Keratinocyte (primary cell): ENCODE measurements around the gene PROC. TPM values are rescaled to one million over a fixed set of nuclear protein-coding genes. Genes with fewer than 3 reads are reported as not detected.

Experiments used
- DNase-seq: peaks from one replicate; pipeline ENCODE4 v3.0.0-alpha.2; 2011; ENCODE audit warnings: low read depth, missing footprints, low spot score
- FAIRE-seq: peaks from 2 replicates; lab custom pipeline; 2011; peaks lifted over from hg19 to GRCh38; lab: Jason Lieb, UNC
- H2AFZ ChIP-seq: 2 replicates; pipeline ENCODE4 v1.6.0; 2012; ENCODE audit warnings: low read length, control low read depth, inconsistent platforms; ENCODE audit not compliant: control insufficient read depth
- H3K27ac ChIP-seq: 2 replicates; pipeline ENCODE4 v1.5.1; 2011; ENCODE audit warnings: low read length; ENCODE audit not compliant: control insufficient read depth, insufficient read depth
- H3K27me3 ChIP-seq: 3 replicates; pipeline ENCODE4 v1.6.0; 2011; ENCODE audit warnings: low read length; ENCODE audit not compliant: control insufficient read depth, insufficient read depth; ENCODE audit errors: extremely low read depth
- H3K36me3 ChIP-seq, 2 experiments: 2 replicates in 1 of 2; 3 replicates in 1 of 2; pipeline ENCODE4 v1.5.1; 2011; ENCODE audit warnings: low read length in 2 of 2, mild to moderate bottlenecking in 1 of 2; ENCODE audit not compliant: control insufficient read depth in 2 of 2, insufficient read depth in 2 of 2; ENCODE audit errors: extremely low read depth in 1 of 2
- H3K4me1 ChIP-seq: 3 replicates; pipeline ENCODE4 v1.5.1; 2011; ENCODE audit warnings: low read length; ENCODE audit not compliant: control insufficient read depth, insufficient read depth; ENCODE audit errors: extremely low read depth
- H3K4me2 ChIP-seq: 3 replicates; pipeline ENCODE4 v1.6.0; 2011; ENCODE audit warnings: low read depth, low read length; ENCODE audit not compliant: control insufficient read depth, insufficient read depth; ENCODE audit errors: extremely low read depth
- H3K4me3 ChIP-seq, 3 experiments: fragments of 200-600 bp in 1 of 3; sonication (generic) in 1 of 3; 2 replicates in 2 of 3; 3 replicates in 1 of 3; pipeline ENCODE4 v1.5.1; 2011 to 2016; ENCODE audit warnings: low read length in 3 of 3, mild to moderate bottlenecking in 3 of 3, control low read depth in 2 of 3, inconsistent platforms in 1 of 3, low read depth in 1 of 3, mixed read lengths in 1 of 3, mixed run types in 1 of 3, moderate library complexity in 1 of 3; ENCODE audit not compliant: control insufficient read depth in 2 of 3, insufficient read depth in 2 of 3; ENCODE audit errors: extremely low read depth in 1 of 3
- H3K79me2 ChIP-seq: 2 replicates; pipeline ENCODE4 v1.6.0; 2012; ENCODE audit warnings: low read length; ENCODE audit not compliant: control insufficient read depth, insufficient read depth
- H3K9ac ChIP-seq: 3 replicates; pipeline ENCODE4 v1.6.0; 2011; ENCODE audit warnings: low read length; ENCODE audit not compliant: control insufficient read depth, insufficient read depth; ENCODE audit errors: extremely low read depth
- H3K9me1 ChIP-seq: 3 replicates; pipeline ENCODE4 v1.6.0; 2011; ENCODE audit warnings: low read length; ENCODE audit not compliant: control insufficient read depth, insufficient read depth; ENCODE audit errors: extremely low read depth
- H3K9me3 ChIP-seq: 2 replicates; pipeline ENCODE4 v1.5.1; 2012; ENCODE audit warnings: low read depth, low read length; ENCODE audit not compliant: control insufficient read depth
- H4K20me1 ChIP-seq: 3 replicates; pipeline ENCODE4 v1.6.0; 2011; ENCODE audit warnings: low read length; ENCODE audit not compliant: control insufficient read depth, insufficient read depth; ENCODE audit errors: extremely low read depth
- CTCF ChIP-seq, 3 experiments: IDR thresholded peaks in 1 of 3; conservative IDR thresholded peaks in 1 of 3; optimal IDR thresholded peaks in 1 of 3; 2 replicates in 2 of 3; 3 replicates in 1 of 3; pipeline versions ENCODE3 to v1.5.1; 2011; ENCODE audit warnings: low read length in 3 of 3, mild to moderate bottlenecking in 3 of 3, moderate library complexity in 2 of 3, control low read depth in 1 of 3, inconsistent platforms in 1 of 3; ENCODE audit not compliant: insufficient read depth in 2 of 3; ENCODE audit errors: extremely low read depth in 1 of 3
- EZH2 ChIP-seq: IDR thresholded peaks from one replicate; pipeline ENCODE4 v1.6.1; 2012; ENCODE audit warnings: inconsistent platforms, mild to moderate bottlenecking, low read length, moderate library complexity
- dilution Hi-C: fragments of 300-500 bp; cut with MboI; formaldehyde crosslinking; loops from one replicate; pipeline ENCODE4 v1.7.0; 2020; ENCODE audit warnings: low sequenced_read_pairs; ENCODE audit not compliant: extremely low pct_ligation_motif_present
- polyA plus RNA-seq, 5 experiments: library from polyadenylated mRNA; depleted of rRNA in 3 of 5; stranded (reverse) in 3 of 5; stranded (forward) in 1 of 5; unstranded in 1 of 5; fragments of >200 nt; gene quantifications; 1 replicate in 1 of 5; 2 replicates in 3 of 5; 3 replicates in 1 of 5; pipeline versions ENCODE4 v1.2.1 to v1.2.3, GENCODE V29; 2011 to 2012; ENCODE audit warnings: missing spikeins in 2 of 5, low read depth in 1 of 5, low replicate concordance in 1 of 5

The PROC gene
- polyA plus RNA-seq, 1 donor (not counting 4 experiments of a cell fraction or from before 2014, with no cell fraction given) = 0.16 TPM

- H3K27me3 ChIP-seq = peaks cover 20% of the 10 kb centered on the region
- H2AFZ ChIP-seq = no peak overlapping the region
- no peak overlapping the region for H3K4me2 ChIP-seq
- no peak overlapping the region for H3K27ac ChIP-seq
- H3K9me3 ChIP-seq = no peaks in the 10 kb centered on the region
- H3K9me1 ChIP-seq = no peaks in the 10 kb centered on the region
- H3K4me1 ChIP-seq = peaks cover 15% of the 10 kb centered on the region
- H3K4me3 ChIP-seq = no peak overlapping the region
- DNase-seq = no peak
- no peak for FAIRE-seq
- H4K20me1 ChIP-seq = no peaks in the 10 kb centered on the region
- H3K79me2 ChIP-seq = no peaks in the 10 kb centered on the region
- dilution Hi-C loops = no loop called here
- H3K36me3 ChIP-seq = no peaks in the 10 kb centered on the region
- H3K9ac ChIP-seq = no peak overlapping the region
- TF ChIP-seq EZH2 (no peak), CTCF (optimal IDR thresholded peaks at IDR 0.05 in 1 of 3, IDR thresholded peaks at IDR 0.05 in 1 of 3, conservative IDR thresholded peaks at IDR 0.05 in 1 of 3; ENCODE audit: extremely low read depth in 1 of 3, insufficient read depth in 2 of 3, low read length in 3 of 3) (no peak)
These were observed 844 bp downstream of the PROC start for GRCh38 chr2:127419112-127419430.

- no peak for FAIRE-seq
- no peak overlapping the region for H2AFZ ChIP-seq
- H3K4me2 ChIP-seq = no peak overlapping the region
- no peak for TF ChIP-seq CTCF (optimal IDR thresholded peaks at IDR 0.05 in 1 of 3, IDR thresholded peaks at IDR 0.05 in 1 of 3, conservative IDR thresholded peaks at IDR 0.05 in 1 of 3; ENCODE audit: extremely low read depth in 1 of 3, insufficient read depth in 2 of 3, low read length in 3 of 3)
- no peak for TF ChIP-seq EZH2
- H3K9me3 ChIP-seq = no peaks in the 10 kb centered on the region
- H4K20me1 ChIP-seq = no peaks in the 10 kb centered on the region
- H3K4me3 ChIP-seq = no peak overlapping the region
- peaks cover 15% of the 10 kb centered on the region for H3K4me1 ChIP-seq
- H3K9ac ChIP-seq = no peak overlapping the region
- H3K79me2 ChIP-seq = no peaks in the 10 kb centered on the region
- H3K9me1 ChIP-seq = no peaks in the 10 kb centered on the region
- dilution Hi-C loops = no loop called here
- no peak for DNase-seq
- no peaks in the 10 kb centered on the region for H3K36me3 ChIP-seq
- H3K27ac ChIP-seq = no peak overlapping the region
- peaks cover 20% of the 10 kb centered on the region for H3K27me3 ChIP-seq
These were observed 1.3 kb downstream of the PROC start for GRCh38 chr2:127419448-127420038.
